Posterior vena cava (tissue), 2 donors: ENCODE measurements around the gene NUDT4. TPM values are rescaled to one million over a fixed set of nuclear protein-coding genes. Genes with fewer than 3 reads are reported as not detected.

ENCODE experiments used
- DNase-seq: peaks from one replicate; pipeline ENCODE4 v3.0.0-alpha.2; 2020; ENCODE audit warnings: low spot score
- intact Hi-C, 2 donors: fragments of 100-400 bp; cut with DNase I; formaldehyde crosslinking; loops; one replicate each; pipeline versions ENCODE4 v1.14.1 to v1.14.2; 2022 to 2023
- total RNA-seq, 2 donors: library from RNA; stranded (reverse); fragmentation: NEBNext Ultra II Directional; extraction: Animal tissue kit (Norgen Biotek cat#: 25700); gene quantifications; one replicate each; pipeline ENCODE4 v1.2.1, GENCODE V29; 2021
- donor health status: DM: yes; HTN: yes; CAD: no.
- donor health status: DM: yes; HTN: yes; CAD: no.

Gene NUDT4
- total RNA-seq, 2 donors from 2014 or later, result 76.5 to 133 TPM

GRCh38 chr12:93442411-93443340 is 65.0 kb downstream of the NUDT4 start:
- no peak for DNase-seq
- intact Hi-C loops, result no loop called here

GRCh38 chr12:93443576-93443975 is 65.9 kb downstream of the NUDT4 start:
- no peak for DNase-seq
- intact Hi-C loops, result no loop called here

DNA sequence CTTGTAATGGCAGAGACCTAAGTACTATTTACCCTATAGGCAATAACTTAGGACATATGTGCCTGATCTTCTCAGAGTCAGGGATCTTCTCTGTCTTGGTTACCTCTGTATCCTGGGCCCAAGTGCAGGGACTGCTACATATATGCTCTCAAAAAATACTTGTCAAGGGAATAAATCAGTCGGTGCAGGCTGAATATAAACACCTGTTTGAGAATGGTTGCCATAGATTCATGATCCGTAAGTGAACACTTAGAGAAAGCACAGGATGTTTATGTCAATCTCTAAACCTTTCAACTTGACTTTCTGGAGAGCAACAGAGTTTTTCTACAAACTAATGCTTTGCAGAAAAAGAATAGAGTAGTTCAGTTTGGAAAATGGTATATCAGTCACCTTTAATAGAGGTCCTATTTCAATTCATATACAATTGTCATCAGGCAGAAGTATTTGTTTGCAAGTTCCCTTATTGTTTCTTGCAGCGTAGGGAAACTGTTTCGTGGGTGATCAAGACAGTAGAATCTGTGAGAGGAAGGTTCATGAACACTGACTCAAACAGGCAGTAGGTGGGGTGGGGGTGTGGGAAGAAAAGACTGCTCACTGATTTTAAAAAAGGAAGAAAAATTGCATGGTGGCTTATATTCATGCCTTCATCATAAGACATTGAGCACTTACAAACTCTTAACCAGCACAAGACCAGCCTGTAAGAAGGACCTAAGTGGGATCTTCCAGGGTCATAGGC is 70.0 kb downstream of the NUDT4 start:
- intact Hi-C loops, result no loop called here

GRCh38 chr12:93448796-93449195 is 71.1 kb downstream of the NUDT4 start:
- intact Hi-C loops, result no loop called here

More for the DNA sequence above, 70.0 kb downstream of the NUDT4 start:
- no peak for DNase-seq

DNA sequence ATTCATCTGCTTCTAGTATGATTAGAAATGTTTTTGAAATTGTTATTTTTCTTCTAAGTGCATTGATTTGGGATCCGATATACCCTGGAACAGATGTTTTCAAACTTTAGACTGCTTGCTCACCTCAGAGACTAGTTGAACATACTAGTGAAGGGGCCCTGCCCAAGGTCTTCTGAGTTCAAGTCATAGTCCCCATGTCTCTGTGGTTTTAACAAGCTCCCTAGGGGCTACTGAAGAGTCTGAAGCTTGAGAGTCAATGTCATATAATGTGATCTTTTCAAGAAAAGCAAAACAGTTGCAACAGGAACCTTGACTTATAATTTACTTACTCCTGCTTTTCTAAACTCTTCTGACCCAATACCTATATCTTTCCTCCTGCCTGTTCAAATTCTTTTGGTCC is 71.6 kb downstream of the NUDT4 start:
- DNase-seq, result no peak
- intact Hi-C loops, result no loop called here

More at GRCh38 chr12:93448796-93449195, 71.1 kb downstream of the NUDT4 start:
- no peak for DNase-seq

DNA sequence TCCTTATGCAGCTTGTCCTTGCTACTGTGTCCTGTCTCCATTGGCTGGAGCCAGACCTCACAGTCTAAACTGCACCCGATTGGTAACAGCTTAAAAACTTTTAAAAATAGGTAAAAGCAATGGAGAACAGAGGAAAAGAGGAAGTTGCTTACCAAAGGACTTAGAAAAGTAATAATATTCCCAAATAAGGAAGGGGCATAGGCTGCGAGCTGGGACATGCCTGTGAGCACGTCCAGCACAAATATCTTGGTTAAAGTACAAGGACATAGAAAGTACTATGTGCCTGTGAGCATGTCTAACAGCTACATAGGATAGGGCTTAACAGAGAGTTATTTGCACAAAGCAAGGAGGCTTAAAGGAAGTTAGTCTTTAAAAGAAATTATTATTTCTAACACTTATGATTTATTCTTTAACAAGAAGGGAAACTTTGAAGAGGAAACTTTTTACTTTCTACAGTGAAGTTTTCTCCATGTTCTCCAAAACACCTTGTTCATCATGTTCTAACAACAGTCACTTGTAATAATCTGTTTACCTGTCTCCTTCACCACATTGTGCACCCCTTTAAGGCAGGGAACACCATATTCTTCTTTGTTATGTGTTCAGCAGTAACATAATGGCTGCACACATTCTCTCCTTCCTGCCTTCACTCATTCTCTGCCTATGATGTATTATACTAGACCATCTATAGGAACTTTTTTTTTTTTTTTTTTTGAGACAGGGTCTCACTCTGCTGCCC is 73.9 kb downstream of the NUDT4 start:
- no peak for DNase-seq
- intact Hi-C loops, result no loop called here

DNA sequence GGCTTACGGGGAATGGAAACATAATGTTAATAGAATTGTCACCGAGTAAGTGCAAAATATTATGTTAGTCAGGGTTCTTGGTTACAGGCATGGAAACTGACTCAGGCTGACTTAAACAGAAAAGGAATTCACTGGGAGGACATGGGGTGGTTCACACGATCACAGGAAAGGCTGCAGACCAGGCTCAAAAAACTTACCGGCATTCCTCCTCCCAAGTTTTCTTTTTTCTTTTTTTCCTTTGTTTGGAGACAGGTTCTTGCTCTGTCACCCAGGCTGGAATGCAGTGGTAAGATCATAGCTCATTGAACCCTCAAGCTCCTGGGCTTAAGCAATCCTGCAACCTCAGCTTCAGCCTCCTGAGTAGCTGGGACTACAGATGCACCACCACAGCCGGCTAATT is 75.9 kb downstream of the NUDT4 start:
- DNase-seq, result no peak
- intact Hi-C loops, result no loop called here

DNA sequence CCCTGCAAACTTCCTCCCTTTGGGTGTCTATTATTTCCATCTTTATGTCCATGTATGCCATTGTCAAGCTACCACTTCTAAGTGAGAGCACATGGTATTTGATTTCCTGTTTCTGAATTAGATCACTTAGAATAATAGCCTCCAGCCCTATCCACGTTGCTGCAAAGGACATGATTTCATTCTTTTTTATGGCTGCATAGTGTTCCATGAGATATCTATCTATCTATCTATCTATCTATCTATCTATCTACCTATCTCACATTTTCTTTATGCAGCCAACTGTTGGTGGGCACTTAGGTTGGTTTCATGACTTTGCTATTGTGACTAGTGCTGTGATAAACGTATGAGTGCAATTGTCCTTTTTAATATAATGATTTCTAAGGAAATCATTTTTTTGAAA is 78.4 kb downstream of the NUDT4 start:
- intact Hi-C loops, result no loop called here
- DNase-seq, result no peak

Other genes with a start within 250 kb of the NUDT4 start
- gene UBE2N, start 64.0 kb downstream of the NUDT4 start, total RNA-seq, result 10 to 100 TPM; 78.3 to 90.8 TPM
- gene MRPL42, start 89.6 kb downstream of the NUDT4 start, total RNA-seq, result 10 to 100 TPM; 55.8 to 59.5 TPM
- 10 to 100 TPM; 30.0 to 30.9 TPM for gene SOCS2, start 194.8 kb downstream of the NUDT4 start, total RNA-seq